Measurements from ENCODE around the gene HM13. TPM values are rescaled to one million over a fixed set of nuclear protein-coding genes. Genes with fewer than 3 reads are reported as not detected.

HM13 gene
- total and polyA plus RNA-seq, 8 donors: 139 to 286 (median 184) TPM

DNA sequence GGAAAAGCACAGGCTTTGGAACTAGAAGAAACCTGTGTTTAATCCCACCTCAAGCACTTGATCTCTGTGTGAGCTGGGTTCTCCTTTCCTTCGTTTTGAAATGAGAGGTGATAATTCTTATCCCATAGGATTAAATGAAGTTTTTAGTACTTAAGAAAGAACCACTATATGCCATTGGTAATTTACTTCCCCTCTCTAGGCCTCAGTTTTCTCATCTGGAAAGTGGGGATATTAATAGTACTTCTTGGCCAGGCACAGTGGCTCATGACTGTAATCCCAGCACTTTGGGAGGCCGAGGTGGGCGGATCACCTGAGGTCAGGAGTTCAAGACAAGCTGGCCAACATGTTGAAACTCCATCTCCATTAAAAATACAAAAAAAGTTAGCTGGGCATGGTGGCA is 25.1 kb upstream of the HM13 start:
- ATAC-seq: no peak
- Histone ChIP-seq H3K4me3 (no peak overlapping the region), H3K27me3 (peaks cover 0 to 7% (median 0%) of the 10 kb centered on the region in 4 donors), H3K4me1 (no peaks in the 10 kb centered on the region), H3K9me3 (no peaks in the 10 kb centered on the region), H3K27ac (no peak overlapping the region), H3K36me3 (no peaks in the 10 kb centered on the region)
- DNase-seq: no peak
- WGBS, 2 donors: 71 to 76% methylated on average over 3 of the region's 3 CpGs
- no peak for TF ChIP-seq CTCF (IDR thresholded peaks at IDR 0.05)
- FAIRE-seq: no peak
- intact Hi-C loops (cut with DNase I): no loop called here

DNA sequence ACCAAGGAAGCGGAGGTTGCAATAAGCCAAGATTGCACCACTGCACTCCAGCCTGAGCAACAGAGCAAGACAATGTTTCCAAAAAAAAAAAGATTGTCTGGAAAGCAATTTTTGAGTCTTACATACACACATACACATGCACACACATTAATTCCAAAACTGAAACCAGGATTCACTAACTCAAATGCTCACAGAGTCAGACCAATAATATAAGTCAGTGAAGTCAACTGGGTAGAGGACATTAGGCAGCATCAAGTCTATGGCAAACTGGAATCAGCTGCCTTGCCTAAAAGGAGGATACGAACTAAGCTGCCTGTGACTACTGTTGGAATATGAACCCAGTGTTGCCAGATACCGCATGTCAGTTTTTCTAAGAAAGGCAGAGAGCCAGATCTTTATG is 23.5 kb upstream of the HM13 start:
- DNase-seq (no peak), FAIRE-seq (no peak), ATAC-seq (no peak)
- 88 to 99% methylated on average over 3 of the region's 3 CpGs for WGBS, 2 donors
- H3K4me3 ChIP-seq: no peak overlapping the region
- no peak for TF ChIP-seq CTCF (IDR thresholded peaks at IDR 0.05)
- H3K9me3 ChIP-seq: no peaks in the 10 kb centered on the region
- no peaks in the 10 kb centered on the region for H3K4me1 ChIP-seq
- H3K27ac ChIP-seq: no peak overlapping the region
- intact Hi-C loops (cut with DNase I): no loop called here
- H3K36me3 ChIP-seq: no peaks in the 10 kb centered on the region
- no peaks in the 10 kb centered on the region for H3K27me3 ChIP-seq

GRCh38 chr20:31494131-31494530 is 20.1 kb upstream of the HM13 start:
- H3K4me3 ChIP-seq: no peak overlapping the region
- no peaks in the 10 kb centered on the region for H3K27me3 ChIP-seq
- no peaks in the 10 kb centered on the region for H3K9me3 ChIP-seq
- no peaks in the 10 kb centered on the region for H3K36me3 ChIP-seq
- ATAC-seq: no peak
- H3K27ac ChIP-seq: no peak overlapping the region
- intact Hi-C loops (cut with DNase I): no loop called here
- no peaks in the 10 kb centered on the region for H3K4me1 ChIP-seq
- no peak for TF ChIP-seq CTCF (IDR thresholded peaks at IDR 0.05)
- 40 to 43% methylated on average over 2 of the region's 2 CpGs for WGBS, 2 donors
- no peak for DNase-seq
- no peak for FAIRE-seq

DNA sequence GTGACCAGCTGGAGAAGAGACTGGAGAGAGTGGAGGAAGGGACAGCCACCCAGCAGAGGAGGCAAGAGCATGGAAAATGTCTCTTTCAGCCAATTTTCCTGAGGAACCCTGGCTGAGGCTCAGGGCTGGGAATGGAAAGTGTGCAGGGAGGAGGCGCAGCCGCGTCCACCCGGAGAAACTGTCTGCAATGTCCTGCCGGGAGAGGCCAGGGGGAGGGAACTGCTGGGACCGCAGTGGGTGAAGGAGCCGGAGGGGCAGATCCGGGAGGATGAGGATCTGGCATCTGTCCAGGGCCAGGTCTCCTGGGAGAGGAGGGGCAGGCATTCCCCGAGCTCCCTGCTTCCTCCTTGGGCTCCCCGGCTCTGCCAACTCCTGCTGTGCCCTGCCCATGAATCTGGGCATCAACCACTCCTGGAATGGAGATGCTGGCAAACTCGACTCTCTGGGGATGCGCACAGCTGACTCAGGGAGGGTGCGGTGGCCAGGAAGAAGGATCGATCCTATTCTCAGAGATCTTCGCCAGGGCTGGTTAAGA is 17.4 kb upstream of the HM13 start:
- no peaks in the 10 kb centered on the region for H3K36me3 ChIP-seq
- no peak overlapping the region for H3K4me3 ChIP-seq
- FAIRE-seq: no peak
- no peaks in the 10 kb centered on the region for H3K9me3 ChIP-seq
- TF ChIP-seq CTCF (IDR thresholded peaks at IDR 0.05): no peak
- DNase-seq: peak in 2 of 6 donors; percentile 50 to 63
- 26 to 32% methylated on average over 15 of the region's 15 CpGs for WGBS, 2 donors
- intact Hi-C loops (cut with DNase I): no loop called here
- H3K27me3 ChIP-seq: no peaks in the 10 kb centered on the region
- H3K4me1 ChIP-seq: no peaks in the 10 kb centered on the region
- peak in 3 of 4 donors; percentile 30 to 46 (median 42) for ATAC-seq
- peak overlapping the region in 1 of 4 donors; percentile 37 for H3K27ac ChIP-seq

GRCh38 chr20:31497838-31498540 is 16.3 kb upstream of the HM13 start:
- Histone ChIP-seq H3K27ac (no peak overlapping the region), H3K4me3 (no peak overlapping the region), H3K36me3 (no peaks in the 10 kb centered on the region), H3K9me3 (no peaks in the 10 kb centered on the region), H3K27me3 (no peaks in the 10 kb centered on the region), H3K4me1 (no peaks in the 10 kb centered on the region)
- DNase-seq: no peak
- no peak for FAIRE-seq
- TF ChIP-seq CTCF (IDR thresholded peaks at IDR 0.05): no peak
- ATAC-seq: no peak
- WGBS, 2 donors: 32% methylated on average over 6 of the region's 6 CpGs
- intact Hi-C loops (cut with DNase I): no loop called here
